ENCODE data around the gene CHAD. TPM values are rescaled to one million over a fixed set of nuclear protein-coding genes. Genes with fewer than 3 reads are reported as not detected.

The CHAD gene
- polyA plus RNA-seq, 1 donor from 2014 or later: not detected

DNA sequence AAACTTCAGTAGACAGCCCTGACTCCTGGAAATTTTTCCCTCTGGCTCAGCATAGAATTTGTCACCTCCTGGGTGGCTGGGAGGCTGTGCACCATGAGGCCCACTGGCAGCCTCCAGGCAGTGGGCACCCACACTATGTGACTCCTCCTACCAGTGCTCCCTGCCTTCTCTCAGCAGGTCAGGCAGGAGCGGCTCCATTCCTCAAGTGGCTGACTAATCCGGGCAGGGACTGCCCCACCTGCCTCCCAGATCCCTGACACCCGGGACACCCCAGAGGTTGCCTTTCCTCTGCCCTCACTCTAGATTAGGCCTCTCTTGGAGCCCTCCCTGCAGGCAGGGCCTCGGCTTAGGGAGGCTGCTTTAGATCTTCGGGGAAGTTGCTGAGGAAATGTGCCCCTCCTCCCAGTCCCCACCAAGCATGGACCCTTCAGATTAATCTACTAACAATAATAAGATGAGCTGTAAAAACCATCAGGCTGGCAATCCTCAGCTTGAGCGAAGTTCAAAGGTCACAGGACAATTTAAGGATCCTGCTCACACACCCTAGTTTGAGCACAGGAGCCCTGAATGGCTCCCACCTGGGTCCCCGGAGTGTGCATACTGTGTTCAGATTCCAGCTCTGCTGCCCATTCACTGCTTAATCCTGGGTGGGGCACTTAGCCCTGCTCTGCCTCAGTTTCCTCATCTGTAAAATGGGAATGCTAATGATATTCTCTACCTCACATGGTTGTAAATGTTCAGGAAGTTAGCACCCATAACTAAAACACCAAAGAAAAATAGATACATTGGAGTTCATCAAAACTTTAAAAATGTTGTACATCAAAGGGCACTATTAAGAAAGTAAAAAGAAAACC lies 29.6 kb upstream of the CHAD start:
- Histone ChIP-seq H3K9me2 (ENCODE audit: insufficient read depth, low read length) (no peaks in the 10 kb centered on the region), H3K27ac (ENCODE audit: low read length) (no peak overlapping the region), H2AFZ (ENCODE audit: low read depth, low read length) (no peak overlapping the region), H3K9ac (ENCODE audit: low read length) (no peak overlapping the region), H3K79me2 (replicated peaks; ENCODE audit: insufficient read depth, low read length) (no peaks in the 10 kb centered on the region), H4K20me1 (ENCODE audit: insufficient read depth) (no peaks in the 10 kb centered on the region), H3K9me3 (ENCODE audit: low read length) (no peaks in the 10 kb centered on the region), H3F3A (ENCODE audit: insufficient read depth, low read length, poor library complexity, severe bottlenecking) (no peaks in the 10 kb centered on the region), H3K4me2 (ENCODE audit: low read length) (no peak overlapping the region), H3K36me3 (ENCODE audit: insufficient read depth, low read length) (no peaks in the 10 kb centered on the region), H3K4me3 (ENCODE audit: low read length) (no peak overlapping the region), H3K27me3 (ENCODE audit: insufficient read depth, low read depth, low read length) (no peaks in the 10 kb centered on the region)
- TF ChIP-seq RAD21 (conservative IDR thresholded peaks at IDR 0.05) (no peak), TAF1 (IDR thresholded peaks at IDR 0.05; ENCODE audit: low read depth) (no peak), EZH2 (IDR thresholded peaks at IDR 0.05; ENCODE audit: borderline replicate concordance, insufficient read depth, low read length, poor library complexity, severe bottlenecking) (no peak), SMC3 (conservative IDR thresholded peaks at IDR 0.05; ENCODE audit: poor library complexity) (no peak), POLR2AphosphoS5 (IDR thresholded peaks at IDR 0.05) (no peak)
- TF ChIP-seq, protein P1, sequence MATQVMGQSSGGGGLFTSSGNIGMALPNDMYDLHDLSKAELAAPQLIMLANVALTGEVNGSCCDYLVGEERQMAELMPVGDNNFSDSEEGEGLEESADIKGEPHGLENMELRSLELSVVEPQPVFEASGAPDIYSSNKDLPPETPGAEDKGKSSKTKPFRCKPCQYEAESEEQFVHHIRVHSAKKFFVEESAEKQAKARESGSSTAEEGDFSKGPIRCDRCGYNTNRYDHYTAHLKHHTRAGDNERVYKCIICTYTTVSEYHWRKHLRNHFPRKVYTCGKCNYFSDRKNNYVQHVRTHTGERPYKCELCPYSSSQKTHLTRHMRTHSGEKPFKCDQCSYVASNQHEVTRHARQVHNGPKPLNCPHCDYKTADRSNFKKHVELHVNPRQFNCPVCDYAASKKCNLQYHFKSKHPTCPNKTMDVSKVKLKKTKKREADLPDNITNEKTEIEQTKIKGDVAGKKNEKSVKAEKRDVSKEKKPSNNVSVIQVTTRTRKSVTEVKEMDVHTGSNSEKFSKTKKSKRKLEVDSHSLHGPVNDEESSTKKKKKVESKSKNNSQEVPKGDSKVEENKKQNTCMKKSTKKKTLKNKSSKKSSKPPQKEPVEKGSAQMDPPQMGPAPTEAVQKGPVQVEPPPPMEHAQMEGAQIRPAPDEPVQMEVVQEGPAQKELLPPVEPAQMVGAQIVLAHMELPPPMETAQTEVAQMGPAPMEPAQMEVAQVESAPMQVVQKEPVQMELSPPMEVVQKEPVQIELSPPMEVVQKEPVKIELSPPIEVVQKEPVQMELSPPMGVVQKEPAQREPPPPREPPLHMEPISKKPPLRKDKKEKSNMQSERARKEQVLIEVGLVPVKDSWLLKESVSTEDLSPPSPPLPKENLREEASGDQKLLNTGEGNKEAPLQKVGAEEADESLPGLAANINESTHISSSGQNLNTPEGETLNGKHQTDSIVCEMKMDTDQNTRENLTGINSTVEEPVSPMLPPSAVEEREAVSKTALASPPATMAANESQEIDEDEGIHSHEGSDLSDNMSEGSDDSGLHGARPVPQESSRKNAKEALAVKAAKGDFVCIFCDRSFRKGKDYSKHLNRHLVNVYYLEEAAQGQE (IDR thresholded peaks at IDR 0.05; ENCODE audit: borderline replicate concordance): no peak

- H3K79me2 ChIP-seq (replicated peaks; ENCODE audit: insufficient read depth, low read length): no peaks in the 10 kb centered on the region
Measured at GRCh38 chr17:50495918-50496317, 27.2 kb upstream of the CHAD start.

More at GRCh38 chr17:50495918-50496317, 27.2 kb upstream of the CHAD start:
- Histone ChIP-seq H3K36me3 (ENCODE audit: insufficient read depth, low read length) (no peaks in the 10 kb centered on the region), H3K27ac (ENCODE audit: low read length) (no peak overlapping the region), H3K27me3 (ENCODE audit: insufficient read depth, low read depth, low read length) (no peaks in the 10 kb centered on the region), H3K4me3 (ENCODE audit: low read length) (no peak overlapping the region), H4K20me1 (ENCODE audit: insufficient read depth) (no peaks in the 10 kb centered on the region), H3K4me2 (ENCODE audit: low read length) (no peak overlapping the region), H2AFZ (ENCODE audit: low read depth, low read length) (no peak overlapping the region), H3K9me2 (ENCODE audit: insufficient read depth, low read length) (no peaks in the 10 kb centered on the region), H3F3A (ENCODE audit: insufficient read depth, low read length, poor library complexity, severe bottlenecking) (no peaks in the 10 kb centered on the region), H3K9me3 (ENCODE audit: low read length) (no peaks in the 10 kb centered on the region), H3K9ac (ENCODE audit: low read length) (no peak overlapping the region)
- TF ChIP-seq MXI1 (conservative IDR thresholded peaks at IDR 0.05; ENCODE audit: poor library complexity, severe bottlenecking): no peak
- no peak for TF ChIP-seq EP300 (conservative IDR thresholded peaks at IDR 0.05; ENCODE audit: poor library complexity, severe bottlenecking)
- TF ChIP-seq, protein P2, sequence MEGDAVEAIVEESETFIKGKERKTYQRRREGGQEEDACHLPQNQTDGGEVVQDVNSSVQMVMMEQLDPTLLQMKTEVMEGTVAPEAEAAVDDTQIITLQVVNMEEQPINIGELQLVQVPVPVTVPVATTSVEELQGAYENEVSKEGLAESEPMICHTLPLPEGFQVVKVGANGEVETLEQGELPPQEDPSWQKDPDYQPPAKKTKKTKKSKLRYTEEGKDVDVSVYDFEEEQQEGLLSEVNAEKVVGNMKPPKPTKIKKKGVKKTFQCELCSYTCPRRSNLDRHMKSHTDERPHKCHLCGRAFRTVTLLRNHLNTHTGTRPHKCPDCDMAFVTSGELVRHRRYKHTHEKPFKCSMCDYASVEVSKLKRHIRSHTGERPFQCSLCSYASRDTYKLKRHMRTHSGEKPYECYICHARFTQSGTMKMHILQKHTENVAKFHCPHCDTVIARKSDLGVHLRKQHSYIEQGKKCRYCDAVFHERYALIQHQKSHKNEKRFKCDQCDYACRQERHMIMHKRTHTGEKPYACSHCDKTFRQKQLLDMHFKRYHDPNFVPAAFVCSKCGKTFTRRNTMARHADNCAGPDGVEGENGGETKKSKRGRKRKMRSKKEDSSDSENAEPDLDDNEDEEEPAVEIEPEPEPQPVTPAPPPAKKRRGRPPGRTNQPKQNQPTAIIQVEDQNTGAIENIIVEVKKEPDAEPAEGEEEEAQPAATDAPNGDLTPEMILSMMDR (IDR thresholded peaks at IDR 0.05; ENCODE audit: poor library complexity, severe bottlenecking): no peak
- TF ChIP-seq EZH2 (IDR thresholded peaks at IDR 0.05; ENCODE audit: borderline replicate concordance, insufficient read depth, low read length, poor library complexity, severe bottlenecking): no peak
- no peak for TF ChIP-seq RAD21 (conservative IDR thresholded peaks at IDR 0.05)
- TF ChIP-seq, protein P1 (IDR thresholded peaks at IDR 0.05; ENCODE audit: borderline replicate concordance): no peak
- TF ChIP-seq SMC3 (conservative IDR thresholded peaks at IDR 0.05; ENCODE audit: poor library complexity): no peak
- no peak for TF ChIP-seq POLR2AphosphoS5 (IDR thresholded peaks at IDR 0.05)
- TF ChIP-seq TAF1 (IDR thresholded peaks at IDR 0.05; ENCODE audit: low read depth): no peak

Measured in neural cell (in vitro differentiated cells).